SK-N-DZ (cell line): ENCODE results near the gene MPI.

Experiments
- DNase-seq: peaks from one replicate; pipeline ENCODE4 v3.0.0-alpha.2; 2015; ENCODE audit warnings: low spot score
- small RNA-seq, 2 experiments: library from RNA; depleted of rRNA; stranded (forward); fragments of <200 nt; gene quantifications; one replicate each; pipeline ENCODE3, GENCODE V24; 2014

Gene MPI

GRCh38 chr15:74933573-74933972 lies 43.7 kb downstream of the MPI start:
- no peak for DNase-seq

- DNase-seq = peak; percentile 56
Observed at GRCh38 chr15:74935193-74935592, 45.4 kb downstream of the MPI start.

GRCh38 chr15:74937272-74937589 lies 47.4 kb downstream of the MPI start:
- DNase-seq = no peak

- DNase-seq = peak; percentile 95
Observed at GRCh38 chr15:74937590-74938371, 47.9 kb downstream of the MPI start, which contains the start of gene COX5A. Gene COX5A (minus strand): TSS chr15:74938073. CDS start chr15:74938014, 59 bp downstream.

GRCh38 chr15:74950078-74950908 lies 60.5 kb downstream of the MPI start:
- DNase-seq = peak; percentile 87

- DNase-seq = no peak
Observed at GRCh38 chr15:74951006-74951405, 61.2 kb downstream of the MPI start.

Small RNAs within 50 kb of the gene (small RNA-seq; reads per million reads assigned to genes)
- gene MIR6882 = 0.05 to 0.09 reads per million in 2 experiments
